GM19467 (cell line): ENCODE data around the gene DCST1.

ENCODE experiments used
- ATAC-seq: cut with Tn5 transposase; IDR thresholded peaks from one replicate; pipeline ENCODE4 v1.9.1; 2021; ENCODE audit warnings: mild to moderate bottlenecking, moderate library complexity; ENCODE audit not compliant: unreplicated experiment

Gene DCST1

DNA sequence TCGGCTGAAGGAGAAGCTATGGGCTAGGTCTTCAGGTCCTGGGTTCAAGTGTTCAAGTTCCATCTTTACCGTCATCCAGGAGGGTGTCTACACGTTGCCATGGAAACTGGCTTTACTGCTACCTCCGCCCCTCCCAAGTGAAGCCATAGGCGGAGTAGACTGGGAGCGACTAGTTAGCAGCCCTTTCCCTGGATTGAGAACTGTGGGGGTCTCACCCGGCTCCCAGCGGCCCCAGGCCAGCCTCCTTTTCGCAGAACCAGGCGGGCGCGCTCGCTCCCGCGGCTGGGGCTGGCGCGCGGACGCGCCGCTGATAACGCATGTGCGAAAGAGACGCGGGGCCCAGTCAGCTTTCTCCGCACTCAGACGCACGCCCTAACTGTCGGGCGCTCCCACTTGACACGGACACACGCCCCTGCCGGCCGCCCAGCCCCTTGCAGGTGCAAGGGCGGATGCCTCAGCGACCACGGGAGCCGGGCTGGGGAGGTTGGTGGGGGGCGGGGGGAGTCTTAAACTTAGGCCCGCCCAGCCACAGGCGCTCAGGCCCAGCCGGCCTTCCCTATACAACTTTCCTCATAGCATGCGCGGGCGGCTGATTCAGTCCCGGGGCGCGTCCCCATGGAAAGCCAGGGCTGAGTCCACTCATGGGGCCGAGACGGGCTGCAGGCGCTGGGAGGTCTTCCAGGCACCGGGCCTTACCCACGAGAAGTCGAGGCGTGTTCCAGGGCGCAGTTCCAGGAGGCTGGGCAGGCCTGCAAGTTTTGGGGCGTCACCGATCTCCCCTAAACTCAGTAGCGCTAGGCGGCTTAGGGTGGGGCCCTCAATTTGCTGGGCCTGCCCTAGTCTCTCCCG lies 37.3 kb downstream of the DCST1 start:
- ATAC-seq, result no peak

GRCh38 chr1:155071701-155072100 lies 38.1 kb downstream of the DCST1 start:
- no peak for ATAC-seq

- ATAC-seq, result no peak
These were observed 39.1 kb downstream of the DCST1 start for GRCh38 chr1:155072531-155073289.

GRCh38 chr1:155073377-155074242 lies 40.0 kb downstream of the DCST1 start:
- no peak for ATAC-seq

DNA sequence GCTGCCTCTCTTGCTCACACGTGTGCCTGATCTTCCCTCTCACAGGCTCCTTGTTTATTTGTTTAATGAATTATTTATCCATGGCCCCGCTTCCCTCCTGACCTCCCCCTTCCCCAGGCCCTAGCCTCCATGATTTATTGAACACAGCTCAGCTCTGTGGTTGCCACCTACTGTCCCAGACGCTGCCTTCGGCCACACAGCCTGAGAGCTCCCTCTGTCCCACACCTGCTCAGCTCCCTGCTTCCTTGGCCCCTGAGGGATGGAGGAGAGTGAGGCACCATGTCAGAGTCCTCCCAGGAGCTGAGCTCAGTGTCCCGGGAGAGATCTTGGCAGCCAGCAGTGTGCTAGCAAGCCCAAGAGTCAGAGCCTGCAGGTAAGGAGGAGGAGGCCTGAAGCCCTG lies 41.9 kb downstream of the DCST1 start:
- no peak for ATAC-seq

DNA sequence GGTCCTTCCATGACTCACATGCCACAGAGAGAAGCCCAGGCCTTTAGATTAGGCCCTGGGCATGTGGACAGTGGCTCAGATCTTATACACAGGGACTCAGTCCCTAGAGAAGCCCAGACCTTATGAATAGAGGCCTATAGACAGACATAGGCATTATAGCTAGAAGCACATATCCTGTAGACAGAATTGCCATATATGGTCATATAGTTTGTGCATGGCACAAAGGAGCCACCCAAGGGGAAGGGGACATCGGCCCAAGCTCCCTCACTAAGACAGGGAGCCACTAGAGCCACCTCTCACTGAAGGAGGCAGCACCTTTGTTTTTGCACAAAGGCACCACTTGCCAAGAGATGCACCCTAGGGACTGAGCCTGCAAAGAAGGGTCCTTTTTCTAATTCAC lies 42.7 kb downstream of the DCST1 start:
- ATAC-seq, result no peak

DNA sequence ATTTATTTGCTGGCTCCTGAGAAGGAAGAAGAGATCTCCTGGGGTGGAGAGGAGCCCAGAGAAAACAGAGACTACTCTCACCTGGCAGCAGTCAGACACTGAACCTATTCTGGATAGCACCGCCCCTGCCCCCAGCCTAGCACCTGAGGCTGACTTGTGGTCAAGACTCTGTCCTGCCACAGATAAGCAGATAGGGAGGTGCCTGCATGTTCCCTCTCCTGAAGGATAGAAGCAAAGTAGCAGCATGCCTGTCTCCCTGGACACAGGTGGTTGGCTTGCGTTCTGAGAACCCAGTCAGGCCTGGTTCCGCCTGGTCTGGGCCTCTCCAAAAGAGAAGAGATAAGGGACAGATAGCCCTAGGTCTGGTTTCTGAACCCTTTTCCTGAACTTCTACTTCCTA lies 43.7 kb downstream of the DCST1 start:
- ATAC-seq, result no peak

DNA sequence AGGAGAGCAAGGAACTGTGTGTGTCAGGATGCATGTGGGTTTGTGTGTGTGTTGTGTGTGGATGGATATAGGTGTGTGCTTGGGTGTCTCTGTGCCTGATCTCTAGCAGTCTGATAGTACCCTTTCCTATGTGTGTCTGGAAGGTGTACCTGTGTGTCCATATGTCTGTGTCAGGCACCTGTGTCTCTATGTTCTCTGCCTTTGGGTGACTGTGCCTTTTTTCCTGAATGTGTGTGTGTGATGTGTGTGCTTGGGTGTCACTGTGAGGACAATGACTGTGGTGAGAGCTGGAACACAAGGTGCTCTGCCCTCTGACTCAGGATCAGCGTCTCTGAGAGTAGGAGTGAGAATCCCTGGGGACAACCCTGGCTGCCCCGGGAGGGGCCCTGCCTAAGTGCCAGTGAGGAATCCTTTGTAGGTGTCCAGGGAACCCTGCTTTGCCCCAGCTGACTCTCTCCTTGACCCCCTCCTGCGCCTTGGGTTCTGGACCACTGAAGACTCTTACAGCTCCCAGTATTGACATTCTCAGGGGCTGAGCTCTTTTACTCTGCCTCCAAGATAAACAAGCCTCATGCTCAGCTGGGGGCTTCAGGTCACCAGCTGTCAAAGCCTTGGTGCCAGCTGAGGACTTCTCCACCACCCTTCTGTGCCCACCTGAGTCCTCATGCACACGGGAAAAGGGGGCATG lies 44.3 kb downstream of the DCST1 start:
- no peak for ATAC-seq

- no peak for ATAC-seq
These were observed 45.0 kb downstream of the DCST1 start, which contains the start of gene EFNA3 for GRCh38 chr1:155078469-155079209. TSS of gene EFNA3 (plus strand) at chr1:155078837. CDS start at chr1:155078942, 105 bp downstream.

DNA sequence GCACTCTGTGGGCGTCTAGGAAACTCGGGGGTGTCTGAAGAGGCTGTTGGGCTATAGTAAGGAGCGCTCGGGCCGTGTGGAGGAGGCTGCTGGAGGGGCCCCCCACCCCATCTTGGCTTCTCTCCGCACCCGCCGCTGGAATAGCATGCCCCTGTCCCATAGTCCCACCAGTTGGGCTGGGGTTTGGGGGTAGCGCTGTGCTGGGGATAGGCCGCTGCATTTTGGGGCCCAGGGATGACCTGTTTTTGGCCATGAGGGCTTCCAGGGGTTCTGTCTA lies 45.5 kb downstream of the DCST1 start:
- ATAC-seq, result no peak

- ATAC-seq, result no peak
These were observed 46.1 kb downstream of the DCST1 start for GRCh38 chr1:155079487-155080311.

- no peak for ATAC-seq
These were observed 46.9 kb downstream of the DCST1 start for GRCh38 chr1:155080312-155081228.

DNA sequence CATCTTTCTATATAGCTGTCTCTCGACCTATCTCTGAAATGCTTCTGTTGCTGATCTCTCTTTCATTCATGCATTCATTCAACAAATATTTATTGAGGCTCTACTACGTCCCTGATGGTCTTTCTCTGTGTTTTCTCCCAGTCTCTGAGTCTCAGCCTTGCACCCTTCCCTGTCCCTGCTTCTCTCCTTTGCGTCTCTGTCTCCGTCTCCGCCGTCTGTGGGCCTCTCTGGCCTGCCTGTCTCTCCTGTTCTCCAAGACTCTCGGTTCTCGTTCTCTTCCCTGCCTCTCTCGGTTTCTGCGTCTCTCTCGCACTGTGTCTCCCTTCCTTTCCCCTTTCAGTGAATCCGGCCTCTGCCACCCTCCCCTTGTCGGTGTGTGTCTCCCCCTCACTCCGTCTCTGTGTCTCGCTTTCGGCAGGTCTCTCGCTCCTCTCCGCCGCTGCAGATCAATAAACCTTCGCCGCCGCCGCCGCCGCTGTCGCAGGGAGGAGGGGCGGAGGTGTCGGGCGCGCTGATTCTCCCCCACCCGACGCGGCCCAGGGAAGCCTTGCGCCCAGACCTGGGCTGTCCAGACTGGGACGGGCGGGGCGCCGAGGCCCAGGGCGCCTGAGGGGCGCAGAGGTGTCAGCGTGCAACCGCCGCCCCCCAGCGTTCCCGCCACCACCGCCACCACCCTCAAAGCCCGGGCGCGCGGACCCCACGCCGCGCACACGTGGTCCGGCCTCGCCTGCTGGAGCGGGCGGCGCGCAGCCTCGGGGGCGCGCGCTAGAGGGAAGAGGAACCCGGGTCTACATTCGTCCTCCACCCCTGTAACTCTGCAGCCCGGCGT lies 48.1 kb downstream of the DCST1 start:
- no peak for ATAC-seq

- ATAC-seq, result no peak
These were observed 48.9 kb downstream of the DCST1 start for GRCh38 chr1:155082301-155083051.

DNA sequence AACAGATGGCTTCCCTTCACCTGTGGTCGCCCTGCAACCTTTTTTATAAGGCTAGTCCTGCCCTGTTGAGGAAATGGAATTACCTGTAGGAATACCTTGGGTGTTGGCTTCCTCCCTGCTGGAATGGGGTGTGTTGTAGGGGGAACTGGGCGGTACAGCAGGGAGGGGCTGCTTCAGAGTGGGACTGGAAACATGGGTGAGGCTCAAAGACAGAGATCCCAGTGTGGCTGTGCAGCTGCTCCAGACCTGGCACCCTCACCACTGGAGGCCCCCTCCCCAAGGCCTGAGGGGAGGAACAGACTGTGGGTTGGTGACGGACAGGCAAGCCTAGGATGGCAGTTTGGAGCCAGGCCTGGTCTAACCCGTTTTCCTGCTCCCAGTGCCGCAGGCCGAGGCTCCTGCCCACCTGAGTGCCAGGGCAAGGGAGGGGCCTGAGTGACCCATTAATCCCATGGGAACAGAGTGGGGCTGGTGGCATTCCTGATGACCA lies 49.5 kb downstream of the DCST1 start:
- ATAC-seq, result no peak
